ENCODE data around the gene LSAMP. TPM values are rescaled to one million over a fixed set of nuclear protein-coding genes. Genes with fewer than 3 reads are reported as not detected.

Gene LSAMP
- total and polyA plus RNA-seq, 2 donors (not counting 3 experiments of a cell fraction or from before 2014, with no cell fraction given): not detected

- POLR2A ChIA-PET: no interaction called here
Observed at GRCh38 chr3:116165641-116166040, 279.6 kb downstream of the LSAMP start.

More at GRCh38 chr3:116165641-116166040, 279.6 kb downstream of the LSAMP start:
- intact Hi-C loops (cut with micrococcal nuclease): no loop called here
- no TSS peak for BruUV-seq (replicated peaks)
- H3K4me2 ChIP-seq (ENCODE audit: insufficient read depth, low read length): no peak overlapping the region
- no peaks in the 10 kb centered on the region for H4K20me1 ChIP-seq (replicated peaks; ENCODE audit: control insufficient read depth, extremely low read depth, insufficient read depth, low read length)
- no peaks in the 10 kb centered on the region for H3K27me3 ChIP-seq (ENCODE audit: control insufficient read depth in 2 of 2, insufficient read depth in 2 of 2, low read length in 2 of 2)
- no peak for DNase-seq (ENCODE audit: low read depth, low spot score)
- no peak overlapping the region for H3K4me3 ChIP-seq (replicated peaks in 1 of 3; ENCODE audit: insufficient read depth in 1 of 3, low read depth in 1 of 3, low read length in 3 of 3)
- H3K9me1 ChIP-seq (replicated peaks; ENCODE audit: control insufficient read depth, extremely low read depth, insufficient read depth, low read length): no peaks in the 10 kb centered on the region
- H3K9me3 ChIP-seq (replicated peaks; ENCODE audit: control insufficient read depth, insufficient read depth, low read length): no peaks in the 10 kb centered on the region
- FAIRE-seq: no peak
- H3K27ac ChIP-seq (ENCODE audit: insufficient read depth, low read depth, low read length): no peak overlapping the region
- TF ChIP-seq FOS (IDR thresholded peaks at IDR 0.05; ENCODE audit: borderline replicate concordance, insufficient read depth, low read length): no peak
- no peak for TF ChIP-seq GATA2 (IDR thresholded peaks at IDR 0.05; ENCODE audit: insufficient read depth, insufficient read length, low read depth, low read length)
- no peak for TF ChIP-seq POLR2AphosphoS5 (IDR thresholded peaks at IDR 0.05; ENCODE audit: insufficient read depth, low read depth, low read length)
- TF ChIP-seq MYC (IDR thresholded peaks at IDR 0.05; ENCODE audit: low read depth, low read length): no peak
- TF ChIP-seq EZH2 (IDR thresholded peaks at IDR 0.05; ENCODE audit: borderline replicate concordance, low read depth, low read length, severe bottlenecking): no peak
- no peak for TF ChIP-seq MAX (IDR thresholded peaks at IDR 0.05; ENCODE audit: insufficient read depth, insufficient read length)
- no peak for TF ChIP-seq POLR2A (IDR thresholded peaks at IDR 0.05; ENCODE audit: low read depth, low read length)
- no peak for TF ChIP-seq JUN (IDR thresholded peaks at IDR 0.05; ENCODE audit: borderline replicate concordance, insufficient read depth, insufficient read length, low read depth)
- no peak for TF ChIP-seq CTCF (IDR thresholded peaks at IDR 0.05; ENCODE audit: extremely low read depth in 1 of 2, insufficient read depth in 1 of 2, low read depth in 1 of 2, low read length in 2 of 2)
- dilution Hi-C loops (cut with MboI; ENCODE audit: extremely low pct_ligation_motif_present, low sequenced_read_pairs): no loop called here
- H3K36me3 ChIP-seq (ENCODE audit: control insufficient read depth in 2 of 2, extremely low read depth in 1 of 2, insufficient read depth in 2 of 2, low read length in 2 of 2): no peaks in the 10 kb centered on the region
- no peak overlapping the region for H2AFZ ChIP-seq (ENCODE audit: low read depth, low read length)
- no peak overlapping the region for H3K9ac ChIP-seq (replicated peaks; ENCODE audit: extremely low read depth, insufficient read depth, low read length)
- CTCF ChIA-PET: no interaction called here
- H3K79me2 ChIP-seq (ENCODE audit: control insufficient read depth, insufficient read depth, low read length): no peaks in the 10 kb centered on the region
- no peaks in the 10 kb centered on the region for H3K4me1 ChIP-seq (ENCODE audit: control insufficient read depth, extremely low read depth, insufficient read depth, low read length)
